Psoas muscle (tissue), 8 donors: ENCODE measurements around the gene CDC42EP3. TPM values are rescaled to one million over a fixed set of nuclear protein-coding genes. Genes with fewer than 3 reads are reported as not detected.
A peak's percentile ranks its signal among the peaks of the same experiment; 100 is the strongest.

Experiments
- ATAC-seq, 4 donors: fragments of 200-7000 bp; cut with Tn5 transposase; one replicate each; pipeline ENCODE4 v1.9.1; 2020; ENCODE audit warnings: moderate library complexity in 3 of 4, mild to moderate bottlenecking in 2 of 4
- DNase-seq, 2 donors: peaks; one replicate each; pipeline ENCODE4 v3.0.0-alpha.2; 2020
- H3K27ac ChIP-seq: fragments of 200-600 bp; one replicate; pipeline ENCODE4 v1.8.0; 2022
- H3K27me3 ChIP-seq, 3 donors: fragments of 200-600 bp in 1 of 3; one replicate each; pipeline versions ENCODE4 v1.6.1 to v1.8.0; 2013 to 2022; ENCODE audit warnings: low read length in 2 of 3, mild to moderate bottlenecking in 2 of 3, moderate library complexity in 1 of 3; ENCODE audit not compliant: insufficient read depth in 3 of 3
- H3K36me3 ChIP-seq, 2 donors: fragments of 200-600 bp in 1 of 2; one replicate each; pipeline versions ENCODE4 v1.6.1 to v1.8.0; 2013 to 2022; ENCODE audit warnings: low read depth in 1 of 2, mild to moderate bottlenecking in 1 of 2, moderate library complexity in 1 of 2; ENCODE audit not compliant: insufficient read depth in 1 of 2
- H3K4me1 ChIP-seq: fragments of 200-600 bp; one replicate; pipeline ENCODE4 v1.8.0; 2022
- H3K4me3 ChIP-seq: fragments of 200-600 bp; one replicate; pipeline ENCODE4 v1.8.0; 2022; ENCODE audit warnings: mild to moderate bottlenecking
- H3K9me3 ChIP-seq: fragments of 200-600 bp; one replicate; pipeline ENCODE4 v1.8.0; 2022
- WGBS, 3 donors: extraction: QIAGEN DNeasy Blood & Tissue Kit; methylation state at CpG; one replicate each; pipeline versions ENCODE4 v1.1.6 to v1.1.7; 2013; 5-methylcytosine and 5-hydroxymethylcytosine counted together
- intact Hi-C, 2 donors: fragments of 100-400 bp; cut with DNase I; formaldehyde crosslinking; loops; one replicate each; pipeline versions ENCODE4 v1.11.0 to v1.14.2; 2022
- polyA plus RNA-seq, 3 donors: library from polyadenylated mRNA; stranded (reverse); fragments of 200-250 nt; gene quantifications; one replicate each; pipeline ENCODE4 v1.2.3, GENCODE V29; 2013
- total RNA-seq, 4 donors: library from RNA; stranded (reverse); fragmentation: NEBNext Ultra II Directional in 2 of 4; extraction: Animal tissue kit (Norgen Biotek cat#: 25700) in 2 of 4; gene quantifications; one replicate each; pipeline versions ENCODE4 v1.2.1 to v1.2.4, GENCODE V29; 2021 to 2023
- TF ChIP-seq, protein P1 (sequence below): fragments of 200-600 bp; IDR thresholded peaks from one replicate; pipeline ENCODE4 v1.8.0; 2022; ENCODE audit warnings: antibody characterized with exemption
- donor health status: healthy with polysubstance abuse.
- donor health status: DM: no; HTN: no; CAD: no; lungs with moderate emphysema.
- donor health status: Bipolar disorder and iron deficiency.
- donor health status: healthy.
- donor health status: DM: yes; HTN: yes; CAD: no.
- donor health status: DM: no; HTN: no; CAD: no.
- donor health status: DM: no; HTN: no; CAD: no.
- donor health status: DM: yes; HTN: yes; CAD: no.

Gene CDC42EP3
- total and polyA plus RNA-seq, 7 donors = 8.8 to 174 (median 50.9) TPM

GRCh38 chr2:37657471-37657870, 14.0 kb downstream of the CDC42EP3 start:
- Histone ChIP-seq H3K27me3 (no peaks in the 10 kb centered on the region), H3K4me3 (peak overlapping the region; percentile 9), H3K9me3 (no peaks in the 10 kb centered on the region), H3K27ac (peak overlapping the region; percentile 90), H3K4me1 (peaks cover 86% of the 10 kb centered on the region), H3K36me3 (peaks cover 0 to 36% of the 10 kb centered on the region in 2 donors)
- TF ChIP-seq, protein P1, sequence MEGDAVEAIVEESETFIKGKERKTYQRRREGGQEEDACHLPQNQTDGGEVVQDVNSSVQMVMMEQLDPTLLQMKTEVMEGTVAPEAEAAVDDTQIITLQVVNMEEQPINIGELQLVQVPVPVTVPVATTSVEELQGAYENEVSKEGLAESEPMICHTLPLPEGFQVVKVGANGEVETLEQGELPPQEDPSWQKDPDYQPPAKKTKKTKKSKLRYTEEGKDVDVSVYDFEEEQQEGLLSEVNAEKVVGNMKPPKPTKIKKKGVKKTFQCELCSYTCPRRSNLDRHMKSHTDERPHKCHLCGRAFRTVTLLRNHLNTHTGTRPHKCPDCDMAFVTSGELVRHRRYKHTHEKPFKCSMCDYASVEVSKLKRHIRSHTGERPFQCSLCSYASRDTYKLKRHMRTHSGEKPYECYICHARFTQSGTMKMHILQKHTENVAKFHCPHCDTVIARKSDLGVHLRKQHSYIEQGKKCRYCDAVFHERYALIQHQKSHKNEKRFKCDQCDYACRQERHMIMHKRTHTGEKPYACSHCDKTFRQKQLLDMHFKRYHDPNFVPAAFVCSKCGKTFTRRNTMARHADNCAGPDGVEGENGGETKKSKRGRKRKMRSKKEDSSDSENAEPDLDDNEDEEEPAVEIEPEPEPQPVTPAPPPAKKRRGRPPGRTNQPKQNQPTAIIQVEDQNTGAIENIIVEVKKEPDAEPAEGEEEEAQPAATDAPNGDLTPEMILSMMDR = no peak
- no peak for ATAC-seq
- 84 to 88% (median 85%) methylated on average over 4 of the region's 4 CpGs for WGBS, 3 donors
- intact Hi-C loops = no loop called here
- no peak for DNase-seq

- ATAC-seq = no peak
- H3K27me3 ChIP-seq = no peaks in the 10 kb centered on the region
- WGBS, 3 donors = 57 to 63% (median 57%) methylated on average over 10 to 11 of the region's 11 CpGs
- H3K27ac ChIP-seq = peak overlapping the region; percentile 90
- DNase-seq = no peak
- H3K4me1 ChIP-seq = peaks cover 85% of the 10 kb centered on the region
- H3K9me3 ChIP-seq = no peaks in the 10 kb centered on the region
- H3K4me3 ChIP-seq = peak overlapping the region; percentile 50
- H3K36me3 ChIP-seq = peaks cover 0 to 29% of the 10 kb centered on the region in 2 donors
- intact Hi-C loops = no loop called here
- TF ChIP-seq, protein P1 = no peak
Measured at GRCh38 chr2:37656512-37657423, 14.7 kb downstream of the CDC42EP3 start.

- WGBS, 3 donors = 32 to 48% (median 32%) methylated on average over 7 of the region's 7 CpGs
- Histone ChIP-seq H3K4me1 (peaks cover 85% of the 10 kb centered on the region), H3K27me3 (no peaks in the 10 kb centered on the region), H3K4me3 (peak overlapping the region; percentile 50), H3K9me3 (no peaks in the 10 kb centered on the region), H3K36me3 (peaks cover 0 to 14% of the 10 kb centered on the region in 2 donors), H3K27ac (peak overlapping the region; percentile 90)
- intact Hi-C loops = loop anchor here (2.0 to 5.0 kb wide), 3 partner anchors 16 to 177 kb away; partner anchors contain the start of gene CDC42EP3 (in 1 of the 2)
- DNase-seq (no peak), ATAC-seq (peak; percentile 63 to 76 (median 68))
- TF ChIP-seq, protein P1 = no peak
Measured at GRCh38 chr2:37654932-37655841, 16.3 kb downstream of the CDC42EP3 start.

GRCh38 chr2:37654419-37654818, 17.0 kb downstream of the CDC42EP3 start:
- H3K27ac ChIP-seq = peak overlapping the region; percentile 90
- peak overlapping the region; percentile 50 for H3K4me3 ChIP-seq
- TF ChIP-seq, protein P1 = no peak
- WGBS, 3 donors = 21 to 43% (median 22%) methylated on average over 8 of the region's 8 CpGs
- H3K9me3 ChIP-seq = no peaks in the 10 kb centered on the region
- H3K36me3 ChIP-seq = peaks cover 0 to 11% of the 10 kb centered on the region in 2 donors
- H3K4me1 ChIP-seq = peaks cover 85% of the 10 kb centered on the region
- intact Hi-C loops = loop anchor here (2.0 to 5.0 kb wide), 3 partner anchors 16 to 178 kb away; partner anchors contain the start of gene CDC42EP3 (in 1 of the 2)
- no peaks in the 10 kb centered on the region for H3K27me3 ChIP-seq
- no peak for DNase-seq
- ATAC-seq = peak; percentile 43 to 62 (median 52)
